NCI-H128 (cell line): Measurements from ENCODE around the gene EPHA6.
A peak's percentile ranks its signal among the peaks of the same experiment; 100 is the strongest.

Experiments used
- DNase-seq: peaks from one replicate; lab custom pipeline; 2025; ENCODE audit not compliant: unreplicated experiment; lab: John Stamatoyannopoulos, UW

Gene EPHA6

DNA sequence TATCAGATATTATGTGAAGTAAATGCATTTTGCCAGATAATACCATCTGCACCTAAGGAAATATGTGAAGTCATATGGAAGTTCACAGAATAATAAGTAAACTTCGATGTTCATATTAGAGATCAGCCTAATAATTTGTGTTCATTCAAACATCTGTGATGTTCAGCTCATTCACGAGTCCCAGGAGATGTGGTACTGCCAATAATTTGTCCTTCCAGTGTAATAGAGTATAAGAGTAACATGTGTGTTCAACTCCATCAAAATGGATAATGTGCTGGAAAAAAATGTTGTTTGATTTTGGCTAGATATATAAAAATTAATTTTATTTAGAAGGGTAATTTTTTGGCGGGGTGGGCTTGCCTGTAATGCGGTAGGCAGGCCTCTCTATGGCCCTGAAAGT lies 874.7 kb downstream of the EPHA6 start:
- DNase-seq = no peak

- DNase-seq = no peak
Measured at GRCh38 chr3:97689962-97690361, 875.6 kb downstream of the EPHA6 start.

DNA sequence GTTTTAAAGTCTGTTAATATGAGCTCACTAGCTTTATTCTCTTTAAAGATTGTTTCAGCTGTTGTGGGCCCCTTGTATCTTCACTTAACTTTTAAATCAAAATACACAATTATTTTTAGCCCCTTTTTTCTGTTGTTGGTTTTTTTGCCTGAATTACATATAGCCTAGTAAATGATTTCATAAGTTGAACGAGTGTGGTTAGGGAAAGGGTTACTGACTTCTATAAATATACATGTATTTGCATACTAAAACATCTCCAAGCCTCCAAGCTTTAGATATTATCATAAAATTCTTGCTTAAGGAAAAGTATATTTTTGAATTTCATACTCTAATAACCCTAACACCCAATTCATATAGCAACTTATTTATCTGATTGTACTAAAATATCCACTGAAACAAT lies 877.0 kb downstream of the EPHA6 start:
- DNase-seq = no peak

DNA sequence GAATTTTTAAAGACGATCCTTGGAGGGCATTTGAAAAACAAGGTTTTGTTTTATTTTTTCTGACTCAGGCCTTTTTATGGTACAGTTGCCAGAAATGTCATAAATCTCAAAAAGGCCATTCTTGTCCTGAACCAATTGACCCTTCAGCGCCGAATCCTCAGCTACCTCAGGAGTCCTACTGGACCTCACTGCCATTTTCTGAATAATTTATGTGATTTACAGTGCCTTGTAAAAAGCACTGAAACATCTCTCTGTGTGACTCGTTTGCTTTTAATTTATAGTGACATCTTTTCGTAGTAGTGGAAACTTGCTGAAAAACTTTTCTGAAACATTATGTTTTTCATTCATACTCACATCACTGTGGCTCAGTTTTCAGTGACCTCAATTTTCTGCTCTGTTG lies 878.0 kb downstream of the EPHA6 start:
- DNase-seq = no peak

DNA sequence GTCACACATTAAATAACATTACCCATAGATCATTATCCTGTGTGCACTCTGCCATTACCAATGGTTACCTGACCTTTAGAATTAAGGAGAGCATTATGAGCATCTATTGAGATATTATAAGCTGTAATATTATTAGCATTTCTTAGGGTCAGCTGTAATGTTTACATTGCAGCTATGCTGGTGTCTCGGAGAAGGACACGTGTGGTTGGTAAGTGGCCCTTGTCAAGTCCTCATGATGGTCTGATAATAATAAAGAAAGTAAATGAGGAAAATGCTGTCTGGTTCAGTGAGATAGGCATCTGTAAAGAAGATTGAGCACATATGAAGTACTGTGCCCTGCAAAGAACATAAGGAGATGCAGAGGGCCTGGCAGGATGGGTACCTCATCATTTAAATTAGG lies 878.4 kb downstream of the EPHA6 start:
- DNase-seq = no peak

GRCh38 chr3:97694876-97695275 lies 880.5 kb downstream of the EPHA6 start:
- no peak for DNase-seq

- DNase-seq = no peak
Measured at GRCh38 chr3:97698691-97699090, 884.3 kb downstream of the EPHA6 start.

- DNase-seq = no peak
Measured at GRCh38 chr3:97699889-97700288, 885.5 kb downstream of the EPHA6 start.

DNA sequence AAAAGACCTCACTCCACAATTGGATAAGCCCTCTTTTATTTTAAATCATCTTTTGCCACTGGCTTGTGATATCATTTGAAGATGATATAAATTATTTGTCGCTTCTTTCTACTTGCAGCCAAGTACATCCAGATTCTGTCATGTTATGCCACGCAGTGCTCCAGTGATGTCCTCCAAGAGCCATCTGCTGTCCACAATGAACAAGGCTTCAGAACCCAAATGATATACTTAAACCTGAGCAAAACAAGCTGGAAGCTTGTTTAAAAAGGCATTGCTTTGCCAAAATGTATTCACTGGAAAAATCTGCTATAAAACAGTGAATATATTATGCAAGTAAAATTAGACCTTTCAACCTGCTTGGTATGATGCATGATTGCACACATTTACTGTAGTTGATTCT lies 891.4 kb downstream of the EPHA6 start:
- no peak for DNase-seq

- no peak for DNase-seq
Measured at GRCh38 chr3:97706226-97706625, 891.8 kb downstream of the EPHA6 start.

DNA sequence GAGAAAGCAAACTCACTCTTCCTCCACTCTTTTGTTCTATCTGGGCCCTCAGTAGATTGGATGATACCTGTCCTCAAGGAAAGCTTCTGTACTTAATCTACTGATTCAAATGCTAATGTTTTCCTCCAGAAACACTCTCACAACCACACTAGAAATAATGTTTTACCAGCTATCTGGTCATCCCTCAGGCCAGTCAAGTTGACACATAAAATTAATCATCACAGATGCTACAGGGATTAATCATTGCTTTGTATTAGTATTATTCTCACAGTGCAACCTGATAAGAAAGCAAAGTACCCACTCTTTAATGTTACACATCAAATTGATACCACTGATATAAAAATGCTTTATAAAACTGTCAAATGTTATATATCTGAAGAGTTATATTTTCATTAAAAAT lies 897.3 kb downstream of the EPHA6 start:
- DNase-seq = no peak

DNA sequence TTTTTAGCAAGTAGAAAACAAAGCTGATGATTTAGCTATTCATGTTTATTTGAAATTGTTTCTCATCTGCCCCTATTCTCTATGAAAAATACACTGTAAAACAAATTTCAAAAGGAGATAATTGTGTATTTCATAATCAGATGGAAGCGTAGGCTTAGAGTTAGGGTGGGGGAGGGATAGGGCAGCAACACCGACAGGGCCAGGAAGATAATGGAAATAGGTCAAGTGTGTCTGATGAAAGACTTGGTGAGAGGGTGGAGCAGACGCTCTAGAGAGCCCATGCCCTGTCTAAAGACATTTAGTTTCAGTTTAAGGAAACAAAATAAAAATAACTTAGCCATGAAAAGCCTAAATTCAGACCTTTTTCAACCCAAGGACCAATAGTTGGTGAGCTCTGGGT lies 898.5 kb downstream of the EPHA6 start:
- no peak for DNase-seq

- DNase-seq = no peak
Measured at GRCh38 chr3:97713634-97714033, 899.2 kb downstream of the EPHA6 start.

- peak; percentile 67 for DNase-seq
Measured at GRCh38 chr3:97719156-97719821, 904.9 kb downstream of the EPHA6 start.

- DNase-seq = peak; percentile 54
Measured at GRCh38 chr3:97720417-97720816, 906.0 kb downstream of the EPHA6 start.

- DNase-seq = no peak
Measured at GRCh38 chr3:97721446-97721845, 907.1 kb downstream of the EPHA6 start.

DNA sequence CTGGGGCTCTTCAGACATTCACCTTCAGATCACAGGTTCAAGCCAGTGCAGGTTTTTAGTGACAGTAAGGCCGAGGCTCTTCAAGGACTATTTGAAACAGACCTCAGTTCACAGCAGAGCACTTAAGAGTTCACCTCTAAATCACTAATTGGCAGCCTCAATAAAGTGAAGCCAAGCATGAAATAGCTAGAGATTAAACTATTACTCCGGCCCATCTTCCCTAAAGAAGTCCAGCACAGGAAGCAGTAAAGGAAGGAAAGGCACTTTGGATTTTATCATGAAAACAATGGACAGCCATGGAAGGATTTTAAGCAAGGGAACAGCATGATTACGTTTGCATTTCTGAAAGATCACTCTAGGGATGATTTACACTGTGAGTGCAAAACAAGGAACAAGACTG lies 922.5 kb downstream of the EPHA6 start:
- no peak for DNase-seq

DNA sequence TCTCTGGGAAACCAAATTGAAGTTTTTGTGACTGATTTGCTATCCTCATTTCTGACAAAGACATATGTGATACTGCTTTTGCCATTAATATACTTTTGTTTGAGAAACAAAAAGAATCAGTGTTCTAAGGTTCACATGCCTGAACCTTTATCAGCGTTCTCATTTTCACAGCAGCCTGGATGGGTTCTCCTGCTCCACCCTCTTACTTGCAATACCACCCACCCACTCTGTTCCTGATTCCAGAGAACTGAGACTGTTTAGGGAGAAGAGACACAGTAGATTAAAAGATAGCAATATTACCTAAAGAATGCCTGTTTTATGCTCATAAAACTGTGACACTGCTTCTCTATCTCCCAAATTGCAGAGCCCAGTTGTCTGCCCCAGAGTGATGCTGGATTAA lies 924.4 kb downstream of the EPHA6 start:
- DNase-seq = no peak

DNA sequence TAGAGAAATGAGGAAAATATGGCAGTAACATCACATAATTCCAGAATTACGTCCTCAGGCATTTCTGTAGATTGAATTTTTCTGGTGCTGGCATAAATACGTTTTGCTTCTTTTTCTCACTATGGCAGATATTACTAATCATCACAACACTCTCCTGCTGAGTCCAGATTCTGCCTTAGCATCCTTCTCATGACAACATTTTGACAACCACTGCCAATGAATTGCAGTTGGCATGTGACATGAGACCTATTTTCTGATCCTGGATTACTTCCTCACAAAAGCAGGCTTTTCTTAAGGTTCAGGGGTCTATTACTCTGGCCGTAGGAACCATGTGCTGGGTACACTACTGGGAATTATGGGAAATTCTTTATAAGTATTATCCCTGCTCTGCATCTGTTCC lies 927.6 kb downstream of the EPHA6 start:
- no peak for DNase-seq

DNA sequence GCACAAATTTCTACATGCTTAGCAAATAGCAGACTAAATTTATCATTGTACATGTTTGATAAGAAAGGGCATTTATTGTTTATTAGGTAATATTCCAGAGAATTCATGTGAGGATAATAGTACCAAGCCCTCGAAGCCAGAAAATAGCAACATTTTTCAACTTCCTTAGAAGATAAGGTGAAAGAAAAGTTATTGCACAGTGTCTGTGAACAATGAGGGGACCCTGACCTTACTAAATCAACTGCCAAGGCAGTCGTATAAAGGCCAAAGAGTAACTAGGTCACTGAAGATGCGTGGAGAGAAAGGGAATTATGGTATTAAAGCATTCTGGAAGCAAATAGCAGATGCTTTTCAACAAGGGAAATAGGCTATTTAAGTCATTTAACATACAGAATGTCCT lies 929.9 kb downstream of the EPHA6 start:
- no peak for DNase-seq

DNA sequence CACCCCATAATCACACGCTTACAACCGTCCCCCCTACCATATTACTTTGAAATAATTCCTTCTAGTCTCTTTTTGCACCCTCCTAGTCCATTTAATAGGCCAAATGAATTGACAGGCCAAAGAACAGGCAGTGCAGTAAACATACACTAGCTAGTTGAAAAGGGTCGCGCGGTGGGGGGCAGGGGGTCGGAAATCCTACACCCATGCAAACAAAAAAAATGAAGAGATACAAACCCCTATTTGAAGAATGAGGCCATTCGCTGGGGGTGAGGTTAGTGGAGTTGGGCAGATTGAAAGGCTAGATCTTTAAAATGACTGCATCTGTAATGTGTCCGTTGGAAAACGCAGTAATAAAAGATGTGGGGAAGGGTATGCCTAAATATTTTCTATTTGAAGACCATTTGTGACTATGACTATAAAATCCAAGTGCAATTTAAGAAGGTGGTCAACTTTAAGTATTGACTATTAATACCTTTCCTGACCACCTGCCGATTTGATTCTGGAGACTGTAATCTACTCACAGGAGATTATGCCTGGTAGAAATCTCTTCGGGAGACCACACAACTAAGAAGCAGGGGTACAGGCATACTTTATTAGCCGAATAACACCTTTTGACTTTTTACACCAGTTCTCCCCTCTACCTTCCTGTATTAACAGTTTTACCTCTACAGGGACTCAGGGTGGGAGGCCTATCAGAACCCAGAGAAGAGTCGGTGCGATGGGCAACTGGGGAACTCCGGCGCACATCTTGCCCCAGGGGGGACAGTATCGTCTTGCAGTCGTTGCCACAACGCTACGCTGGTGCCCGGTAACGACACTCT lies 949.4 kb downstream of the EPHA6 start:
- DNase-seq = no peak

- peak; percentile 81 for DNase-seq
Measured at GRCh38 chr3:97764407-97765238, 950.2 kb downstream of the EPHA6 start, which contains the start of gene ARL6. Gene ARL6, plus strand, starts transcription at chr3:97764758. Its CDS starts 3,350 bp downstream, at chr3:97768108.
